Fibroblast of lung (primary cell): ENCODE measurements around the gene SHKBP1. TPM values are rescaled to one million over a fixed set of nuclear protein-coding genes. Genes with fewer than 3 reads are reported as not detected.

Experiments
- DNase-seq, 2 donors: peaks; one replicate each; pipeline versions ENCODE4 v3.0.0 to v3.0.0-alpha.2; 2010; ENCODE audit warnings: low read depth in 2 of 2
- H2AFZ ChIP-seq: 2 replicates; pipeline ENCODE4 v1.5.1; 2012; ENCODE audit warnings: low read length, control low read depth, inconsistent platforms
- H3K27ac ChIP-seq: 2 replicates; pipeline ENCODE4 v1.5.1; 2011; ENCODE audit warnings: low read length, control low read depth; ENCODE audit not compliant: insufficient read depth
- H3K27me3 ChIP-seq: 2 replicates; pipeline ENCODE4 v1.5.1; 2011; ENCODE audit warnings: mild to moderate bottlenecking, low read length; ENCODE audit not compliant: control insufficient read depth, insufficient read depth
- H3K36me3 ChIP-seq: 2 replicates; pipeline ENCODE4 v1.5.1; 2011; ENCODE audit warnings: low read length; ENCODE audit not compliant: control insufficient read depth, insufficient read depth
- H3K4me1 ChIP-seq: 2 replicates; pipeline ENCODE4 v1.5.1; 2011; ENCODE audit warnings: low read length; ENCODE audit not compliant: control insufficient read depth, insufficient read depth; ENCODE audit errors: extremely low read depth
- H3K4me2 ChIP-seq: 2 replicates; pipeline ENCODE4 v1.5.1; 2011; ENCODE audit warnings: low read length, control low read depth; ENCODE audit not compliant: insufficient read depth; ENCODE audit errors: extremely low read depth
- H3K4me3 ChIP-seq, 4 experiments: fragments of 200-600 bp in 1 of 4; sonication (generic) in 1 of 4; replicated peaks in 1 of 4; 2 replicates each; pipeline ENCODE4 v1.5.1; 2011 to 2016; ENCODE audit warnings: low read length in 4 of 4, low read depth in 3 of 4, mild to moderate bottlenecking in 3 of 4, control low read depth in 2 of 4, inconsistent platforms in 1 of 4, mixed read lengths in 1 of 4; ENCODE audit not compliant: insufficient read depth in 1 of 4; ENCODE audit errors: control extremely low read depth in 1 of 4
- H3K79me2 ChIP-seq: 2 replicates; pipeline ENCODE4 v1.5.1; 2012; ENCODE audit warnings: mild to moderate bottlenecking, low read length, inconsistent platforms; ENCODE audit not compliant: control insufficient read depth, insufficient read depth
- H3K9ac ChIP-seq: 2 replicates; pipeline ENCODE4 v1.5.1; 2011; ENCODE audit warnings: mild to moderate bottlenecking, low read length, control low read depth; ENCODE audit not compliant: insufficient read depth
- H3K9me3 ChIP-seq: 2 replicates; pipeline ENCODE4 v1.5.1; 2012; ENCODE audit warnings: low read depth, low read length; ENCODE audit not compliant: control insufficient read depth, insufficient read depth
- H4K20me1 ChIP-seq: 2 replicates; pipeline ENCODE4 v1.5.1; 2011; ENCODE audit warnings: low read length; ENCODE audit not compliant: control insufficient read depth, insufficient read depth; ENCODE audit errors: extremely low read depth
- CTCF ChIP-seq, 2 donors: IDR thresholded peaks in 1 of 2; conservative IDR thresholded peaks in 1 of 2; 1 replicate in 1 of 2; 2 replicates in 1 of 2; pipeline ENCODE4 v1.5.1; 2011 to 2012; ENCODE audit warnings: low read length in 2 of 2, control low read depth in 1 of 2, inconsistent platforms in 1 of 2, low read depth in 1 of 2, mild to moderate bottlenecking in 1 of 2
- EZH2 ChIP-seq: IDR thresholded peaks from 2 replicates; pipeline ENCODE4 v1.5.1; 2012; ENCODE audit warnings: low read length, control low read depth, mild to moderate bottlenecking; ENCODE audit errors: missing control alignments
- polyA plus RNA-seq, 2 donors: library from polyadenylated mRNA; depleted of rRNA in 1 of 2; stranded (reverse) in 1 of 2; unstranded in 1 of 2; fragments of >200 nt; gene quantifications; 2 replicates each; pipeline ENCODE4 v1.2.1, GENCODE V29; 2011 to 2012; ENCODE audit warnings: missing spikeins in 1 of 2
- total RNA-seq: library from RNA; depleted of rRNA; stranded (reverse); fragments of >200 nt; gene quantifications from 2 replicates; pipeline ENCODE4 v1.2.1, GENCODE V29; 2014

The SHKBP1 gene
- total and polyA plus RNA-seq, 2 donors (not counting 1 experiment from before 2014, with no cell fraction given), result 35.6 to 43.4 TPM

- Histone ChIP-seq H3K9ac (no peak overlapping the region), H3K4me1 (peaks cover 6% of the 10 kb centered on the region), H3K27me3 (no peaks in the 10 kb centered on the region), H3K36me3 (peaks cover 4% of the 10 kb centered on the region), H3K9me3 (no peaks in the 10 kb centered on the region), H3K4me2 (no peak overlapping the region), H3K4me3 (no peak overlapping the region), H3K27ac (no peak overlapping the region), H2AFZ (no peak overlapping the region), H4K20me1 (no peaks in the 10 kb centered on the region), H3K79me2 (no peaks in the 10 kb centered on the region)
- no peak for TF ChIP-seq CTCF (conservative IDR thresholded peaks at IDR 0.05 in 1 of 2, IDR thresholded peaks at IDR 0.05 in 1 of 2; ENCODE audit: low read depth in 1 of 2, low read length in 2 of 2)
- no peak for TF ChIP-seq EZH2
- DNase-seq, result no peak
Measured at GRCh38 chr19:40611096-40611495, 34.4 kb downstream of the SHKBP1 start.

GRCh38 chr19:40611900-40612698, 35.4 kb downstream of the SHKBP1 start:
- Histone ChIP-seq H3K79me2 (no peaks in the 10 kb centered on the region), H3K9me3 (no peaks in the 10 kb centered on the region), H3K4me2 (no peak overlapping the region), H3K27ac (no peak overlapping the region), H4K20me1 (no peaks in the 10 kb centered on the region), H3K36me3 (peaks cover 4% of the 10 kb centered on the region), H3K9ac (no peak overlapping the region), H3K4me3 (no peak overlapping the region), H3K27me3 (no peaks in the 10 kb centered on the region), H3K4me1 (peaks cover 6% of the 10 kb centered on the region), H2AFZ (no peak overlapping the region)
- no peak for DNase-seq
- TF ChIP-seq EZH2 (no peak), CTCF (conservative IDR thresholded peaks at IDR 0.05 in 1 of 2, IDR thresholded peaks at IDR 0.05 in 1 of 2; ENCODE audit: low read depth in 1 of 2, low read length in 2 of 2) (no peak)

- no peak overlapping the region for H3K9ac ChIP-seq
- H2AFZ ChIP-seq, result no peak overlapping the region
- H3K4me1 ChIP-seq, result peaks cover 6% of the 10 kb centered on the region
- H3K4me2 ChIP-seq, result no peak overlapping the region
- no peaks in the 10 kb centered on the region for H3K79me2 ChIP-seq
- no peaks in the 10 kb centered on the region for H3K27me3 ChIP-seq
- H3K36me3 ChIP-seq, result peaks cover 4% of the 10 kb centered on the region
- no peaks in the 10 kb centered on the region for H4K20me1 ChIP-seq
- no peaks in the 10 kb centered on the region for H3K9me3 ChIP-seq
- H3K4me3 ChIP-seq, result no peak overlapping the region
- no peak overlapping the region for H3K27ac ChIP-seq
- DNase-seq, result peak in 1 of 2 donors; percentile 41
- TF ChIP-seq CTCF (conservative IDR thresholded peaks at IDR 0.05 in 1 of 2, IDR thresholded peaks at IDR 0.05 in 1 of 2; ENCODE audit: low read depth in 1 of 2, low read length in 2 of 2), result no peak
- no peak for TF ChIP-seq EZH2
Measured at GRCh38 chr19:40612831-40613689, 36.4 kb downstream of the SHKBP1 start.
